GM06990 (cell line): ENCODE data around the gene FAM53C.

Experiments used
- DNase-seq: peaks from one replicate; pipeline ENCODE4 v3.0.0-alpha.2; 2011; ENCODE audit not compliant: insufficient read length; ENCODE audit errors: extremely low read depth
- H3K27me3 ChIP-seq: replicated peaks from 2 replicates; pipeline ENCODE4 v1.6.0; 2011; ENCODE audit warnings: low read length; ENCODE audit not compliant: control insufficient read depth, insufficient read depth
- H3K36me3 ChIP-seq: 2 replicates; pipeline ENCODE4 v1.5.1; 2011; ENCODE audit warnings: low read length; ENCODE audit not compliant: control insufficient read depth, insufficient read depth
- H3K4me3 ChIP-seq: replicated peaks from 2 replicates; pipeline ENCODE4 v1.5.1; 2011; ENCODE audit warnings: low read depth, mild to moderate bottlenecking, control low read depth, low read length
- TF ChIP-seq, protein P1 (sequence below): IDR thresholded peaks from 2 replicates; pipeline ENCODE4 v1.5.1; 2011; ENCODE audit warnings: low read length, control low read depth, mild to moderate bottlenecking, inconsistent platforms; ENCODE audit not compliant: insufficient read depth, poor library complexity, severe bottlenecking

Gene FAM53C

DNA sequence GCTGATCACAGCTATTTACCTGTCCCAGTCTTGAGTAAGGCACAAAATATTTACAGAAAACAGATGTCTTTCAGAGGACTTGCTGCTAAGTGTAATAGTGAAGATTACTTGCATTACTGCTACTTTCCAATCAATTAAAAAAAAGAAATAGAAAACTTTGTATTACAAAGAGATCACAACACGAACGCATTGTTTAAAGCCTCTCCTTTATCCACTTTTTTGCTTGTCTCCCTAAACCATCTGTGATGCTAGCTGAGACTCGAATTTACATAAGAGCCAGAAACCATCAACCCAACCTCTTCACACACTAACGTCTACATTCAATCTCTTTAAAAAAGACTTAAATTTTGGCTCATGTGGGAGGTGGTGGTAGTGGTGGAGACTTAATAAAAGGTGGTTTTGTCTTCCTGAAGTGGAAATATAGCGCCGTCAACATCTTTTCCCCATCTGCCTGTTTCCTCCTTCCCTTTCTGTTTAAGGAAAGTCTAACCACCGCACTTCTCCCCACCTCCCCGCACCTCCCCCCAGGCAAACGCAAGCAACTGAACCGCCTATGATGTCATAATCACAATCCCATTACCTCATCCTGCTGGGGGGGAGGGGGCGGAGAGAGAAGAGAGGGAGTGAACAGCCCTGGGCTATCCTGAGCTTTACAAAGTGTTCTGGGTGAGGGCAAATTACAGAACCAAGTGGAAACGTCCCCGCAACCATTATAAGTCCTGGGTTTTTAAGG is 948 bp upstream of the FAM53C start:
- no peaks in the 10 kb centered on the region for H3K27me3 ChIP-seq
- no peak for DNase-seq
- peaks cover 10% of the 10 kb centered on the region for H3K36me3 ChIP-seq
- TF ChIP-seq, protein P1, sequence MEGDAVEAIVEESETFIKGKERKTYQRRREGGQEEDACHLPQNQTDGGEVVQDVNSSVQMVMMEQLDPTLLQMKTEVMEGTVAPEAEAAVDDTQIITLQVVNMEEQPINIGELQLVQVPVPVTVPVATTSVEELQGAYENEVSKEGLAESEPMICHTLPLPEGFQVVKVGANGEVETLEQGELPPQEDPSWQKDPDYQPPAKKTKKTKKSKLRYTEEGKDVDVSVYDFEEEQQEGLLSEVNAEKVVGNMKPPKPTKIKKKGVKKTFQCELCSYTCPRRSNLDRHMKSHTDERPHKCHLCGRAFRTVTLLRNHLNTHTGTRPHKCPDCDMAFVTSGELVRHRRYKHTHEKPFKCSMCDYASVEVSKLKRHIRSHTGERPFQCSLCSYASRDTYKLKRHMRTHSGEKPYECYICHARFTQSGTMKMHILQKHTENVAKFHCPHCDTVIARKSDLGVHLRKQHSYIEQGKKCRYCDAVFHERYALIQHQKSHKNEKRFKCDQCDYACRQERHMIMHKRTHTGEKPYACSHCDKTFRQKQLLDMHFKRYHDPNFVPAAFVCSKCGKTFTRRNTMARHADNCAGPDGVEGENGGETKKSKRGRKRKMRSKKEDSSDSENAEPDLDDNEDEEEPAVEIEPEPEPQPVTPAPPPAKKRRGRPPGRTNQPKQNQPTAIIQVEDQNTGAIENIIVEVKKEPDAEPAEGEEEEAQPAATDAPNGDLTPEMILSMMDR, result no peak
- H3K4me3 ChIP-seq, result peak overlapping the region; percentile 89

- TF ChIP-seq, protein P1, result no peak
- Histone ChIP-seq H3K27me3 (no peaks in the 10 kb centered on the region), H3K4me3 (peak overlapping the region; percentile 89), H3K36me3 (peaks cover 10% of the 10 kb centered on the region)
- peak; percentile 36 for DNase-seq
These were observed 485 bp downstream of the FAM53C start for GRCh38 chr5:138338411-138339090.

GRCh38 chr5:138339091-138339456 is 1.0 kb downstream of the FAM53C start:
- peaks cover 15% of the 10 kb centered on the region for H3K36me3 ChIP-seq
- no peaks in the 10 kb centered on the region for H3K27me3 ChIP-seq
- no peak for DNase-seq
- H3K4me3 ChIP-seq, result peak overlapping the region; percentile 89
- TF ChIP-seq, protein P1, result no peak

- DNase-seq, result no peak
- peak overlapping the region; percentile 89 for H3K4me3 ChIP-seq
- TF ChIP-seq, protein P1, result no peak
These were observed 1.4 kb downstream of the FAM53C start for GRCh38 chr5:138339464-138339863.

GRCh38 chr5:138340008-138340407 is 1.9 kb downstream of the FAM53C start:
- H3K4me3 ChIP-seq, result peak overlapping the region; percentile 89
- TF ChIP-seq, protein P1, result no peak
- no peak for DNase-seq
- no peaks in the 10 kb centered on the region for H3K27me3 ChIP-seq
- H3K36me3 ChIP-seq, result peaks cover 19% of the 10 kb centered on the region

More at GRCh38 chr5:138339464-138339863, 1.4 kb downstream of the FAM53C start:
- peaks cover 16% of the 10 kb centered on the region for H3K36me3 ChIP-seq
- H3K27me3 ChIP-seq, result no peaks in the 10 kb centered on the region
